SU-DHL-6 (cell line): ENCODE results near the gene FRZB.

Experiments used
- H2AFZ ChIP-seq: fragments of 200-600 bp; sonication (generic); 2 replicates; pipeline ENCODE4 v1.6.1; 2014; ENCODE audit warnings: low read depth, mild to moderate bottlenecking, moderate library complexity, mixed read lengths, antibody characterized with exemption, low read length; ENCODE audit not compliant: severe bottlenecking
- H3F3A ChIP-seq: fragments of 200-600 bp; shearing (Covaris generic); 2 replicates; pipeline ENCODE4 v1.6.0; 2016; ENCODE audit warnings: antibody characterized with exemption, mild to moderate bottlenecking; ENCODE audit not compliant: insufficient read depth
- H3K27ac ChIP-seq: fragments of 200-600 bp; sonication (generic); 2 replicates; pipeline ENCODE4 v1.5.1; 2016; ENCODE audit warnings: low read depth, mild to moderate bottlenecking, low read length, moderate library complexity, mixed read lengths
- H3K27me3 ChIP-seq: fragments of 200-600 bp; sonication (generic), shearing (Covaris generic); 2 replicates; pipeline ENCODE4 v1.6.0; 2014; ENCODE audit warnings: mild to moderate bottlenecking, low read length
- H3K36me3 ChIP-seq: fragments of 200-600 bp; sonication (generic); 2 replicates; pipeline ENCODE4 v1.6.1; 2014; ENCODE audit warnings: mild to moderate bottlenecking, low read length, mixed read lengths
- H3K4me2 ChIP-seq: fragments of 300-600, 200-600 bp; shearing (Covaris generic), sonication (generic); 2 replicates; pipeline ENCODE4 v1.6.0; 2014; ENCODE audit warnings: low read length, low read depth, mild to moderate bottlenecking; ENCODE audit not compliant: poor library complexity, severe bottlenecking
- H3K4me3 ChIP-seq: fragments of 200-600 bp; sonication (generic); 2 replicates; pipeline ENCODE4 v1.5.1; 2014; ENCODE audit warnings: antibody characterized with exemption, low read length, mild to moderate bottlenecking, mixed read lengths; ENCODE audit not compliant: insufficient read depth, poor library complexity, severe bottlenecking
- H3K79me2 ChIP-seq: fragments of 200-600 bp; sonication (generic); 2 replicates; pipeline ENCODE4 v1.6.1; 2014; ENCODE audit warnings: mild to moderate bottlenecking, low read length, moderate library complexity; ENCODE audit not compliant: insufficient read depth
- H3K9ac ChIP-seq: fragments of 200-600 bp; sonication (generic); 2 replicates; pipeline ENCODE4 v1.7.0; 2014; ENCODE audit warnings: mild to moderate bottlenecking, low read length
- H3K9me2 ChIP-seq: fragments of 200-600 bp; sonication (generic); replicated peaks from 2 replicates; pipeline ENCODE4 v1.6.1; 2014; ENCODE audit warnings: low read length; ENCODE audit not compliant: insufficient read depth
- H3K9me3 ChIP-seq: fragments of 200-600 bp; sonication (generic); 2 replicates; pipeline ENCODE4 v1.6.1; 2014; ENCODE audit warnings: low read length, mixed read lengths; ENCODE audit not compliant: insufficient read depth
- H4K20me1 ChIP-seq: fragments of 200-600 bp; sonication (generic); 2 replicates; pipeline ENCODE4 v1.6.1; 2014; ENCODE audit warnings: low read depth, mild to moderate bottlenecking, antibody characterized with exemption, low read length, moderate library complexity, mixed read lengths
- CTCF ChIP-seq: fragments of 200-600 bp; sonication (generic); IDR thresholded peaks from one replicate; pipeline ENCODE4 v1.5.1; 2017; ENCODE audit warnings: antibody characterized with exemption, mild to moderate bottlenecking, low read length, moderate library complexity; ENCODE audit not compliant: insufficient read depth, poor library complexity, severe bottlenecking
- EZH2phosphoT487 ChIP-seq: fragments of 200-600 bp; sonication (generic), shearing (Covaris generic); conservative IDR thresholded peaks from 2 replicates; pipeline ENCODE4 v1.6.1; 2018; ENCODE audit warnings: mild to moderate bottlenecking, antibody characterized with exemption, low read length, moderate library complexity, mixed read lengths

Gene FRZB

GRCh38 chr2:182854375-182855105, 11.9 kb downstream of the FRZB start:
- no peak overlapping the region for H3K27ac ChIP-seq
- H3K9me3 ChIP-seq = no peaks in the 10 kb centered on the region
- no peak overlapping the region for H3K4me2 ChIP-seq
- no peak overlapping the region for H3K4me3 ChIP-seq
- no peak overlapping the region for H2AFZ ChIP-seq
- H3K27me3 ChIP-seq = no peaks in the 10 kb centered on the region
- H3K9ac ChIP-seq = no peak overlapping the region
- H4K20me1 ChIP-seq = no peaks in the 10 kb centered on the region
- no peaks in the 10 kb centered on the region for H3K79me2 ChIP-seq
- H3K9me2 ChIP-seq = no peaks in the 10 kb centered on the region
- TF ChIP-seq EZH2phosphoT487 (no peak), CTCF (no peak)
- no peaks in the 10 kb centered on the region for H3K36me3 ChIP-seq
- H3F3A ChIP-seq = no peaks in the 10 kb centered on the region

- no peaks in the 10 kb centered on the region for H3K9me3 ChIP-seq
- H3K27me3 ChIP-seq = no peaks in the 10 kb centered on the region
- H3K9ac ChIP-seq = no peak overlapping the region
- H3K27ac ChIP-seq = no peak overlapping the region
- H4K20me1 ChIP-seq = no peaks in the 10 kb centered on the region
- TF ChIP-seq CTCF = no peak
- no peak for TF ChIP-seq EZH2phosphoT487
- H3K36me3 ChIP-seq = no peaks in the 10 kb centered on the region
- no peaks in the 10 kb centered on the region for H3F3A ChIP-seq
- H3K4me3 ChIP-seq = no peak overlapping the region
- no peak overlapping the region for H2AFZ ChIP-seq
- H3K9me2 ChIP-seq = no peaks in the 10 kb centered on the region
- no peak overlapping the region for H3K4me2 ChIP-seq
- no peaks in the 10 kb centered on the region for H3K79me2 ChIP-seq
Observed at GRCh38 chr2:182852801-182853200, 13.6 kb downstream of the FRZB start.

- H3F3A ChIP-seq = no peaks in the 10 kb centered on the region
- H3K27me3 ChIP-seq = no peaks in the 10 kb centered on the region
- no peaks in the 10 kb centered on the region for H3K9me3 ChIP-seq
- H2AFZ ChIP-seq = no peak overlapping the region
- H3K4me3 ChIP-seq = no peak overlapping the region
- no peak overlapping the region for H3K9ac ChIP-seq
- no peaks in the 10 kb centered on the region for H3K36me3 ChIP-seq
- H3K9me2 ChIP-seq = no peaks in the 10 kb centered on the region
- no peak for TF ChIP-seq CTCF
- no peak for TF ChIP-seq EZH2phosphoT487
- no peaks in the 10 kb centered on the region for H3K79me2 ChIP-seq
- H4K20me1 ChIP-seq = no peaks in the 10 kb centered on the region
- H3K27ac ChIP-seq = no peak overlapping the region
- H3K4me2 ChIP-seq = no peak overlapping the region
Observed at GRCh38 chr2:182852090-182852489, 14.3 kb downstream of the FRZB start.
